OCI-M1 (cell line): ENCODE results near the gene C11orf98.
"Not testable (repeated sequence)": the region's sequence is repeated elsewhere in the genome, so short reads cannot be mapped to it uniquely, and the experiment has no call there.

Source experiments
- DNase-seq: peaks from one replicate; lab custom pipeline; 2025; lab: John Stamatoyannopoulos, UW

Gene C11orf98

DNA sequence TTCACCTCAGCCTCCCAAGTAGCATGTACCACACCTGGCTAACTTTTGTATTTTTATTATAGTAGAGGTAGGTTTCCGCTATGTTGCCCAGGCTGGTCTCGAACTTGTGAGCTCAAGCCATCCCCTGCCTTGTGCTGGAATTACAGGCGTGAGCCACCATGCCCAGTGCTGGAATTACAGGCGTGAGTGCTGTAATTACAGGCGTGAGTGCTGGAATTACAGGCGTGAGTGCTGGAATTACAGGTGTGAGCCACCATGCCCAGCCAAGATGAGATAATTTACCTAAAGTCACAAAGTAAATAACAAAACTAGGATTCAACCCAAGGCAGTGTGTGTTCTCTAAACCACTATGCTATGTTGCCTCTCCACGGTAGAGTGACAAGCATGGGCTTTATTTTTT is 17.5 kb upstream of the C11orf98 start:
- DNase-seq = no peak

DNA sequence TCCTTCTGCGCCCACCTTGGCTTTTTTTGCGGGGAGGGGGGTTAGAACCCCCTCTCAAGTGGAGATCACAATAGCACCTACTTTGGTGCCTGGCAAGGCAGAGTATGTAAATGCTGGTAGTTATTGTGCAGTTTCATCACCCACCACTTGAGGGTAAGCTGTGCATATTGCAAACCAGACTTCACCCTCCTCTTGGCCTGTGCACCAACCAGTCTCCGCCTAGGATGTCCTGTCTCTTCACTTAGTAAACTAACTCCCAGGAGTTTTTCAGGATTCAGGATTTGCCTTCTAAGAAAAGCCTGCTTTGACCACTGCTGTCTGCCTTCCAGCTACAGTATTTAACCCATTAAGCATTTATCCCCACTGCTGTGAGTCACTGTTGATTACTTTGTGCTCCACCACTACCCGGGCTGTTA is 15.8 kb upstream of the C11orf98 start:
- peak; percentile 88 for DNase-seq

DNA sequence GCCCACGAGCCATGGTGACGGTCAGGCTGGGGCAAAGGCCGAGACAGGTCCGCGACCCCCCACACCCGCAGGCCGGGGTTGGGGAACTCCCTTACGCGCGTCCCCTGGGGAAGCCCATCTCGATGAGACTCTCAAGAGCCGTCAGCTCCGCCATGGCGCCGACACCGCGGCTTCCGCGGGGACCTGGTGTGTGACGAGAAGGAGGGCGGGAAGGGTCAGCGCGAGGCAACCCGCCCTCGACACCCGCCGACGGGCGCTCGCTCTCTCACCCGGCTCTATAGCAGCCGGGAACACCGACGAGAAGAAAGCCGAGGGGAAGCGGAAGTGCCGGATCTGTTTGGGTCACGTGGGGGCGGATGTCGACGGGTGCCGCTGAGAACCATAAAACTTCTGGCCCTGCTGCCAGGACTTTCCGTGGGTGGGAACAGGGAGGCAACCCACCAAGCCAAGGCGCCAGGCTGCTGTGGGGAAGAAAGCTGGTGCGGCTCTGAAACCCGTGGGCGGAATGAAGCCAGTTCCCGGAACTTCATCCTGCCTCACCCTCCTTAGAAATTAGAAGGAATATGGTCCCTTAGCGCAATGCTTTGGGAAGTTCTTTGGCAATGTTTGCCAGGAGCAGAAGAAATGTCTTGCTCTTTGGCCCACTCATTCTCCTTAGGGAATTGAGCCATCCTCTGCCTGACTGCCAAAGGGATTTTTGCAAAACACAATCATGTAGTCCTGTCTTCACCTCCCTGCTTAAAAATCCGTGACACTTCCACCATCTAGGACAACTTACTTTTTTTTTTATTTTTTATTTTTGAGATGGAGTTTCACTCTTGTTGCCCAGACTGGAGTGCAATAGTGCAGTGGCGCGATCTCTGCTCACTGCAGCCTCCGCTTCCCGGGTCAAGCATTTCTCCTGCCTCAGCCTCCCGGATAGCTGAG is 14.0 kb upstream of the C11orf98 start, which contains the start of gene UBXN1:
Gene UBXN1 (minus strand): TSS at position 304 of the 927 bp plus-strand sequence. CDS start 150 bp downstream, at position 154.
- DNase-seq = peak; percentile 93

DNA sequence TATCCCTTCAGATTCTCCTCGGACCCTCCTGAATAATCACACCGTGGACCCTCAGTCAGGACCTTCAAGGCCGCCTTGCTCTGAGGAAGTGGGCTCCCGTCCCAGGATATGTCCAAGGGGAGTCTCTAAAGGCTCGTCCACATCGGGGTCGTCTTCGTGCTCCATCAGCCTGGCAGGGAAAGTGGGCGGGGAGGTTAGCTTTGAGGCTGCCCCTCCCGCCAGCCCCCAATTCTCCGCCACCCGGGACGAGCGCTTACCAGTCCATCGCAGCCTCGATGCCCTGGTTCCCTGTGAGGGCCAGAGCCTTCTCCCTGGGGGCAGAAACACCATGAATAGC is 13.4 kb upstream of the C11orf98 start:
- DNase-seq = no peak

DNA sequence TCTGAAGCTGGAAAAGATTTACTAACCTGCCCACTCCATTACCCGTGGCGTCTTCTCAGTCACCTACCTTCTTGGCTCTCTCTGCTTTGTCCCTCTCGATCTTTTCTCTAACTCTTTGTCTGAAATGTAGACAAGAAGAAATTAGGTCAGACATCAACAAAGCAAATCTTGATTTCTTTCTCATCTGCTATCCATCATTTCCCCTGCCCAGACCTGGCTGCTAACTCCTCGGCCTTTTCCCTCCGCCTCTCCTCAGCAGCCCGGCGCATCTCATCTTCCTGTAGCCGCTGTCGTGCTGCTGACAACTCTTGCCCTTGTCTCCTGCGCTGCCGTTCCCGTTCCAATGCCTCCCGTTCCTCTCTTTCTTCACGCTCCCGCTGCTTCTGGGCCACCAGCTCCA is 12.7 kb upstream of the C11orf98 start:
- no peak for DNase-seq

DNA sequence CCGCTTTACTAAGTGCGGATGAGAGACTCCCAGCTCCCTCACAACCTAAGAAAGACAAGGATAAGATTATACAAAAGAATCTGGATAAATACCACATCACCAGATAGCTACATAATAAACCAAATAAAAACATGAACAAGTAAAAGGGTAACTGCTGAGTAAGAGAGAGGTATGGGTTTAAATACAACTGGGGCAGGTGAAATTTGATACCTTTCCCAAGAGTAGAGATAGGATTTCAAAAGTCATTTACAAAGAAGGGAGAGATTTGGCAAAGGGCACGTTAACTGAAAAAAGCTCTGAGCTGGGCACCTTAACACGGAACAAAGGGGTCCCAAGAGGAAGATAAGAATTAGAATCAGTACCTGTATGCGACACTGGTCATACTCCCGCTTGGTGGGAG is 12.1 kb upstream of the C11orf98 start:
- no peak for DNase-seq

DNA sequence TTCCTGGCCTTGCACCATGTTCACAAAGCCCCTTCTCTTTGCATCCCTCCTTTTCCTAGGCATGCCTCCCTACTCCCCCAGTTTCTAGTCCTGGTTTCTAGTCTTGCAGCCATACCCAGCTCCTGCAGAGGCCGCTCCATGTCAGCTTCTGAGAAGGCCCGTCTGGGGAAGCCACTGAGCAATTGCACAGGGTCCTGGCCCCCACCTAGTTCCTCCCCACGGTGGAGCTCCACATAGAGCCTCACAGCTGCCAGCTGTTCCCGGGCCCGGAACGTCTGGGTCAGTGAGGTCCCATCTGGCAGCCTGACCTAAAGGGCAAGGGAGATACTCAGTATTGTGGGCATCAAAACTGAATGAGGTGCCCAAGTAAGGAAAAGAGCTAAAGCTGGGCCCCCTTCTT is 11.7 kb upstream of the C11orf98 start:
- no peak for DNase-seq

DNA sequence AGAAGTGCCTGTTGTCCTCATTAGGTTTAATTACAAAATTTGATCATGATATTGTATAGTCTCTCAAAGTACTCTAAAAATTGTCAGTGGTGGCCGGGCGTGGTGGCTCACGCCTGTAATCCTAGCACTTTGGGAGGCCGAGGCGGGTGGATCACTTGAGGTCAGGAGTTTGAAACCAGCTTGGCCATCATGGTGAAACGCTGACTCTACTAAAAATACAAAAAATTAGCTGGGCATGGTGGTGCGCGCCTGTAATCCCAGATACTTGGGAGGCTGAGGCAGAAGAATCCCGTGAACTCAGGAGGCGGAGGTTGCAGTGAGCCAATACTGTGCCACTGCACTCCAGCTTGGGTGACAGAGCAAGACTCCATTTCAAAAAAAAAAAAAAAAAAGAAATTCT is 10.4 kb upstream of the C11orf98 start:
- DNase-seq = not testable (repeated sequence)

DNA sequence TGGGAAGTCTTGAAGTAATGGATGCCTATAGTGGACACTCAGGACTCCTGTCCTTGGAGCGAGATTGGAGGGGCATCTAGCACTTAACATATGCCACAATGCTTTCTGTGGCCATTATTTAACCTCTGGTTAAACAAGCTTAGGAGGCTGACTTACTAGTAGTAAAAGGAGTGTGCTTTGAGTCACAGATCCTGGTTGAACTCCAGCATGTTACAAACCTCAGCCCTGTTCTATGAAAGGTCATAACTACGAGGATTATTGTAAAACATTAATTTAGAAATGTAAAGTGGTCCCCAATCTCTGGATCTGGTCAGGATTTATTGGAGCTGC is 8.2 kb upstream of the C11orf98 start:
- no peak for DNase-seq

DNA sequence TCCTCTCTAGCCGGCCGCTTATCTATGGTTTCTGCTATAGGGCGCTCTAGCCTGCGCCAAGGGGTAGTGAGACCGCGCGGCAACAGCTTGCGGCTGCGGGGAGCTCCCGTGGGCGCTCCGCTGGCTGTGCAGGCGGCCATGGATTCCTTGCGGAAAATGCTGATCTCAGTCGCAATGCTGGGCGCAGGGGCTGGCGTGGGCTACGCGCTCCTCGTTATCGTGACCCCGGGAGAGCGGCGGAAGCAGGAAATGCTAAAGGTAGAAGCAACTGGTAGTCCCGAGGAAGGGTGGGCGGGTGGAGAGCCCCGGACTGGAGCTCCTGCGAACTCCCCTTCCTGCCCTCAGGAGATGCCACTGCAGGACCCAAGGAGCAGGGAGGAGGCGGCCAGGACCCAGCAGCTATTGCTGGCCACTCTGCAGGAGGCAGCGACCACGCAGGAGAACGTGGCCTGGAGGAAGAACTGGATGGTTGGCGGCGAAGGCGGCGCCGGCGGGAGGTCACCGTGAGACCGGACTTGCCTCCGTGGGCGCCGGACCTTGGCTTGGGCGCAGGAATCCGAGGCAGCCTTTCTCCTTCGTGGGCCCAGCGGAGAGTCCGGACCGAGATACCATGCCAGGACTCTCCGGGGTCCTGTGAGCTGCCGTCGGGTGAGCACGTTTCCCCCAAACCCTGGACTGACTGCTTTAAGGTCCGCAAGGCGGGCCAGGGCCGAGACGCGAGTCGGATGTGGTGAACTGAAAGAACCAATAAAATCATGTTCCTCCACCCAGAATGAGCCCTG is 6.8 kb upstream of the C11orf98 start, which contains the start of the genes LBHD1 and UQCC3:
Gene LBHD1 (minus strand): TSS at position 660 of the 782 bp plus-strand sequence. CDS start 2,236 bp downstream, outside the sequence.
Gene UQCC3 (plus strand): TSS at position 66 of the 782 bp plus-strand sequence. CDS start 73 bp downstream, at position 139.
- peak; percentile 92 for DNase-seq

DNA sequence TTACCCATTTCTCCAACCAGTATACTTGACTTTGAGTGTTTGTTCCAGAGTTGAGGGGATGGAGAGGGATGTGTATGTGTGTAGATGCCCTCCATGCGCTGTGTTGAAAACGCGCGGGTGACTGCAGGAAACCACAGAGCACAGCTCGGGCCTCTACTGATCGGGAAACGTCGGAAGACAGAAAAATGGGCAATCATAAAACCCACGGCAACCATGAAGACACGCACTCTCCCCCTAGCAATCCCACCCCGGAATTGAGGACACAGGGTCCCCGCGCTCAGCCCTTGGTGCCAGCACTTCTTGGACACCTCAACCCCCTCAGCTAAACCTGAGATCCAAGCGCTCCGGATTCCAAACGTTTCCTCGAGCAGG is 6.2 kb upstream of the C11orf98 start:
- DNase-seq = no peak

DNA sequence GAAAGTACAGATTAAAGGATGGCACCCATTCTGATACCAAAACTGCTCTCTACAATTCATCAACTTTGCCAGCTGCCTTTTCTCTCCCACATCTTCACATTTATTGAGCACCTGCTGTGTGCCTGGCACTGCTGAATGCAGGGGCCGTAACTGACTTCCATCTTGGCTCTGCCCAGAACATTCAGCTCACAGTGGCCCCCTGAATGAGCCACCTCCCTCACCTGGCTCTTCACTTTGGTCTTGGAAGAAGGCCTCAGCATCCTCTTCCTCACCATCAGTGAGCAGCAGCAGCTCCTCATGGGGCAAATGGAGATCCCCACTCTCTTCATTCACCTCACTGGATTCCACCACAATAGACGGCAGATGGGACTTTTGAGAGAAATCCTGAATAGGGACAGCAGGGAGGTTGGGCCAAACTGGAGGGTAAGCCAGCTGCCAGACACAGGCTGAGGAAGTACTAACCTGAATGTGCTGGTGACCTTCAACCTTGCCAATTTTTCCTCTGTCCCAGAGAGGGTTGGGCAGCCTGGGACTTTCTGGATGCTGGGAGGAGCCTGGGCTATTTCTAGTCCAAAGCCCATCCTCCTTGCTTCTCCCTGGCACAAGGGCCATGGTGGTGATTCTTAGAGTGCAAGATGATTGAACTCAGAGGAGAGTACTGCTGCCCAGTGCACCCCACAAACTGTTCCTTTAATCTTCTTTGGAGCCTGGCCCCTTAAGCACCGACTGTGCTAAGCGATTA is 4.6 kb upstream of the C11orf98 start:
- peak; percentile 31 for DNase-seq

DNA sequence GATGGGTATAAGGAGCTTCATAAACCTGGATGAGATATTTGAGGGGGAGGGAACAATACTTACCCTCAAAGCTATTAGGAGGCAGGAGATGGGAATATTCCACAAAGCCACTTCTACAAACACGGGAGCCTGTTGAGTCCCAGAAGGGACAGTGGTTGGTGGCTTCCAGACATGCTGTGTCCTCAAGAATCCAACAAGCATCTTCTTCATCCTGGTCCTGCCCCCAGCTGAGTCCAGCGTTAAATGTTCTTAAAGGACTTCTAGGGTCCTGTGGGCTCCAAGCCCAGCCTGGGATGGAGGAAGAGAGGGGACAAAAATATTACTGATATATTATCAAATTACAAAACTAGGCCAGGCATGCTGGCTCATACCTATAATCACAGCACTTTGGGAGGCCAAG is 2.5 kb upstream of the C11orf98 start:
- no peak for DNase-seq

DNA sequence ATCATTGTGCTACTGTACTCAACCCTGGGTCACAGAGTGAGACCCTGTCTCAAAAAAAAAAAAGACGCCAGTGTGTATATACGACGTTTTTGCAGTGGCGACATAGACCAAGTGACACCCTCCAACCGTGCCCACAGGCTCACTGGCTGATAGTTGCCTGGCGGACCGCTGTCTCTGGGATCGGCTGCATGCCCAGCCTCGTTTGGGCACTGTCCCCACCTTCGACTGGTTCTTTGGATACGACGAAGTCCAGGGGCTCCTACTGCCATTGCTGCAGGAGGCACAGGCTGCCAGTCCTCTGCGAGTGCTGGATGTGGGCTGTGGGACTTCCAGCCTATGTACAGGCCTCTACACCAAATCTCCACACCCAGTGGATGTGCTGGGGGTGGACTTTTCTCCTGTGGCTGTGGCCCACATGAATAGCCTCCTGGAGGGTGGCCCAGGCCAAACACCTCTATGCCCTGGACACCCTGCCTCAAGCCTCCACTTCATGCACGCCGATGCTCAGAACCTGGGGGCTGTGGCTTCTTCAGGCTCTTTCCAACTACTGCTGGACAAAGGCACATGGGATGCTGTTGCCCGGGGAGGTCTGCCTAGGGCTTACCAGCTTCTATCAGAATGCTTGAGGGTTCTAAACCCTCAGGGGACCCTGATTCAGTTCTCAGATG is 1.4 kb upstream of the C11orf98 start:
- peak; percentile 54 for DNase-seq

DNA sequence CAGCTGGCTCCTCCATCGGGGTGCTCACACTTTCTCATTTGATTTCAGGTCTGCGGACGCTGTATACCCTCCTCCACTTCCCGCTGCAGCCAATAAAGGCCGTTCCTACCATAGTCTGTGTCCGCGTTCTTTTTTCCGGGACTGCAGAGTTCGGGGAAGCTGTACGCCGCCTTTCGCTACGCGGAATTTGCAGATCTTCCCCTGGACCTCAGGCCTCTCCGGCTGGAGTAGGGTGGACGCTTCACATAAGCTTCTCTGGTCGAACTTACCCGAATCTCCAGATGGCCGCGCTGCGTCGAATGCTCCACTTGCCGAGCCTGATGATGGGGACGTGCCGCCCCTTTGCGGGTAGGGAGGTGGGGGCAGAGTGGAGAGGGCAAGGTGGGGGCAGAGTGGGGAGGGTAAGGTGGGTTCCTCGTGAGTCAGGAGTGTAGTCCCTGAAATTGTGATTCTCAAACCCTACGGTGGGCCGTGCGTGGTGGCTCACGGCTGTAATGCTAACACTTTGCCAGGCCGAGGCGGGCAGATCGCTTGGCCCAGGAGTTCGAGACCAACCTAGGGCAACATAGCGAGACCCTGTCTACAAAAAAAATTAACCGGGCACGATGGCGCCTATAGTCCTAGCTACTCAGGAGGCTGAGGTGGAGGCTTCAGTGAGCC is 719 bp upstream of the C11orf98 start:
- peak; percentile 82 for DNase-seq

DNA sequence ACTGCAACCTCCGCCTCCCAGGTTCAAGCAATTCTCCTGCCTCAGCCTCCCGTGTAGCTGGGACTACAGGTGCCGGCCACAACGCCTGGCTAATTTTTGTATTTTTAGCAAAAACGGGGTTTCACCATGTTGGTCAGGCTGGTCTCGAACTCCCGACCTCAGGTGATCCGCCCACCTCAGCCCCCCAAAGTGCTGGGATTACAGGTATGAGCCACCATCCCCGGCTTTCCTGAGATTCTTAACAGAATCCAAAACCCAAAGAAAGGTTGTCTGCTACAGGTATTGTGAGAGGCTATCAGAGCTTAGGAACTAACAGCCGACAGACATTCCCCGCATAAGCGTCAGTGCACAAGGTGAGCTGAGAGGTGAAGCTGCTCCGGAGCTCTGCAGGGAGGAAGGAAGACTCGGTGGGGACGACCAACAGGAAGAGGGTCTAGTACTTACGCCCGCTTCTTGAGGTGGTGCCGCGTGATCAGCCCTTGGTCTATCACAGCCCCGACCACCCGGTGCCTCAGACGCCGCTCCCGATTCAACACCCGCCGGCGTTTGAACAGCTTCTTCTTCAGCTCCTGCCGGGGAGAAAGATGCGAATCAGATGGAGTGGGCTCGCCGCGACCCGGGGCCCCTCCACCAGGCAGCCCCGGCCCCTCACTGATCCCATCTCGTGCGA is 470 bp downstream of the C11orf98 start:
- peak; percentile 82 for DNase-seq

DNA sequence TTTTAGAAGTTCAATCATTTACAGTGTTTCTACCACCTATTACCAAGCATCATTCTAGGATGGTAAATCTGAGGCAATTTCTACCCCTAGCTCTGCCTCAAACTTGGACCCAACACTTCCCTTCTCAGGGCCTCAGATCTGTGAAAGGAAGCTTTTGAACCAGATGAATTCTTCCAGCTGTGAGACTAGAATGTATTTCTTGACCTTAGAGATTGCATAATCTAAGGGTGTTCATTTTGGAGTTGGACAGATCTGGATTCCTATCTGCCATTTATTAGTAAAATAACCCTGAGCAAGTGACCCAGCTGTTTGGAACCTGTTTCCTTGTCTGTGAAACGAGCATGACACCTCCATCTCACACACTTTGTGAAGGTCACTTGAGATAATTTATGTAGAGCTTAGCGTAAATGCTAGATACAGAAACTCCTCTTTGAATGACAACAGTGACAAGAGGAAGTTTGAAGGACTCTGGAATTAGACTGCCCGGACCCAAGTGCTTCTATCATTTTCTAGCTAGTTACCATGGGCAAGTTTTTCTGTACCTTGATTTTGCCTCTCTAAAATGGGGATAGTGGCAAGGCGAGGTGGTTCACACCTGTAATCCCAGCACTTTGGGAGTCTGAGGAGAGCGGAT is 8.1 kb downstream of the C11orf98 start:
- DNase-seq = peak; percentile 18

DNA sequence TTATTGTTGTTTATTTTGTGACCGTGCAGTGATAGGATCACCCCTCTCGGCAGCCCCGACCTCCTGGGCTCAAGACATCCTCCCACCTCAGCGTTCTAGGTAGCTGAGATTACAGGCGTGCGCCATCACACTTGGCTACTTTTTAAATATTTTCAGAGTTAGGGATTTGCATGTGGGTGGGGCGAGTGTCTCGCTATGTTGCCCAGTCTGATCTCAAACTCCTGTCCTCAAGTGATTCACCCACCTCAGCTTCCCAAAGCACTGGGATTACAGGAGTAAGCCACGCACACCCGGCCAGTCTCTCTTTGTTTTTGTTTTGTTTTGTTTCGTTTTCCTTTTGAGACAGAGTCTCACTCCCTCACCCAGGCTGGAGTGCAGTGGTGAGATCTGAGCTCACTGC is 10.7 kb downstream of the C11orf98 start:
- DNase-seq = no peak

DNA sequence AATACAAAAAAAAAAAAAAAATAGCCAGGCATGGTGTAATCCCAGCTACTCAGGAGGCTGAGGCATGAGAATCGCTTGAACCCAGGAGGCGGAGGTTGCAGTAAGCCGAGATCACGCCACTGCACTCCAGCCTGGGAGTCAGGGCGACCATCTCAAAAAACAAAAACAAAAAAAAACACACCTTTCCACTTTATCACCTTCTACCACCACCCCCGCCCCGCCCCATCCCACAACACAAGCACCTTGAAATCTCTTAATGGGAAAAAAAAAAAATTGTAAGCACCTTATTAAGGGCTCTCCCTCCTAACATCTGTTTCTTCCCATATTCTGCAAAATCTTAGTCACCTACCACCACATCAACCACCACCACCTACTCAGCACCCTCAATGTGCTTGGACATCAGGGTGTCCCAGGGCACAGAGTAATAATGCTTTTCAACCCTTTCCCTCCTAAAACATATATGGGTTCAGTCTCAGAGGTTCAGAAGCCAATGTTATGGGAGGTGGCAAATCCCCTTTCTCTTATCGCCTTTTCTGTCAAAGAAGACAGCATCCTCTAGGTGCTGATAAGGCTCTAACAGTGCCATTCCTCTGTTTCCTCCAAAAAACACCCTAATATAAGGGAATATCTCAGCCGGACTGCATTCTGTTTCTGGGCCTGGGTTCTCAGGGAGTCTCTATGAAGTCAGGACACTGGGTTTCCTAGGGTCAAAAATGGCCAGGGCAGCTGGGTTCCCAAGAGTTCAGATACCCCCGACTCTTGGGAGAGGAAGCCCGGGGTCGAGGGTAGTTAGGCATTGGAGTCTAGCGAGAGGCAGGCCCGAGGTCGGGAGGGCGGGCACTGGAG is 12.6 kb downstream of the C11orf98 start:
- DNase-seq = peak; percentile 56
